OCI-LY3 (cell line): ENCODE measurements around the gene KIAA0408.
"Not testable (repeated sequence)": the region's sequence is repeated elsewhere in the genome, so short reads cannot be mapped to it uniquely, and the experiment has no call there.

Source experiments
- EZH2phosphoT487 ChIP-seq: fragments of 200-600 bp; shearing (Covaris generic); IDR thresholded peaks from 2 replicates; pipeline ENCODE4 v1.6.1; 2018; ENCODE audit warnings: antibody characterized with exemption, mixed run types, low read depth
- TF ChIP-seq, protein P1 (sequence below): fragments of 200-600, 300-600 bp; sonication (generic); IDR thresholded peaks from 2 replicates; pipeline ENCODE4 v1.5.1; 2014; ENCODE audit warnings: antibody characterized with exemption, low read length, low read depth

DNA sequence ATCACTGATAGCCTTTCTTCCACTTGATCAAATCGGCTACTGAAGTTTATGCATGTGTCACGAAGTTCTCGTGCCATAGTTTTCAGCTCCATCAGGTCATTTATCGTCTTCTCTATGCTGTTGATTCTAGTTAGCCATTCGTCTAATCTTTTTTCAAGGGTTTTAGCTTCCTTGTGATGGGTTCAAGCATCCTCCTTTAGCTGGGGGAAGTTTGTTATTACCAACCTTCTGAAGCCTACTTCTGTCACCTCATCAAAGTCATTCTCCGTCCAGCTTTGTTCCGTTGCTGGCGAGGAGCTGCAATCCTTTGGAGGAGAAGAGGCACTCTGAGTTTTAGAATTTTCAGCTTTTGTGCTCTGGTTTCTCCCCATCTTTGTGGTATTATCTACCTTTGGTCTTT lies 47.2 kb downstream of the KIAA0408 start:
- TF ChIP-seq, protein P1, sequence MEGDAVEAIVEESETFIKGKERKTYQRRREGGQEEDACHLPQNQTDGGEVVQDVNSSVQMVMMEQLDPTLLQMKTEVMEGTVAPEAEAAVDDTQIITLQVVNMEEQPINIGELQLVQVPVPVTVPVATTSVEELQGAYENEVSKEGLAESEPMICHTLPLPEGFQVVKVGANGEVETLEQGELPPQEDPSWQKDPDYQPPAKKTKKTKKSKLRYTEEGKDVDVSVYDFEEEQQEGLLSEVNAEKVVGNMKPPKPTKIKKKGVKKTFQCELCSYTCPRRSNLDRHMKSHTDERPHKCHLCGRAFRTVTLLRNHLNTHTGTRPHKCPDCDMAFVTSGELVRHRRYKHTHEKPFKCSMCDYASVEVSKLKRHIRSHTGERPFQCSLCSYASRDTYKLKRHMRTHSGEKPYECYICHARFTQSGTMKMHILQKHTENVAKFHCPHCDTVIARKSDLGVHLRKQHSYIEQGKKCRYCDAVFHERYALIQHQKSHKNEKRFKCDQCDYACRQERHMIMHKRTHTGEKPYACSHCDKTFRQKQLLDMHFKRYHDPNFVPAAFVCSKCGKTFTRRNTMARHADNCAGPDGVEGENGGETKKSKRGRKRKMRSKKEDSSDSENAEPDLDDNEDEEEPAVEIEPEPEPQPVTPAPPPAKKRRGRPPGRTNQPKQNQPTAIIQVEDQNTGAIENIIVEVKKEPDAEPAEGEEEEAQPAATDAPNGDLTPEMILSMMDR = not testable (repeated sequence)
- TF ChIP-seq EZH2phosphoT487 = not testable (repeated sequence)
